Neuronal stem cell (in vitro differentiated cells): ENCODE results near the gene CROCC.

Experiments used
- DNase-seq: peaks from one replicate; pipeline ENCODE4 v3.0.0-alpha.2; 2013; ENCODE audit warnings: low spot score
- H2AFZ ChIP-seq: one replicate; pipeline ENCODE4 v1.6.1; 2013; ENCODE audit warnings: mild to moderate bottlenecking, low read length, inconsistent platforms
- H2AK5ac ChIP-seq: 2 replicates; pipeline ENCODE4 v1.6.1; 2013; ENCODE audit warnings: low read depth, mild to moderate bottlenecking, inconsistent platforms, low read length, moderate library complexity, mixed read lengths
- H2BK120ac ChIP-seq: 2 replicates; pipeline ENCODE4 v1.6.1; 2013; ENCODE audit warnings: low read depth, mild to moderate bottlenecking, inconsistent platforms, low read length, moderate library complexity, mixed read lengths
- H2BK12ac ChIP-seq: one replicate; pipeline ENCODE4 v1.6.1; 2013; ENCODE audit warnings: low read length, inconsistent platforms
- H2BK15ac ChIP-seq: 2 replicates; pipeline ENCODE4 v1.6.1; 2013; ENCODE audit warnings: mild to moderate bottlenecking, low read length, inconsistent platforms, mixed read lengths
- H2BK5ac ChIP-seq: one replicate; pipeline ENCODE4 v1.6.1; 2013; ENCODE audit warnings: inconsistent platforms, mild to moderate bottlenecking, low read length, moderate library complexity
- H3K14ac ChIP-seq: one replicate; pipeline ENCODE4 v1.6.1; 2013; ENCODE audit warnings: low read length, inconsistent platforms
- H3K18ac ChIP-seq: 2 replicates; pipeline ENCODE4 v1.6.1; 2013; ENCODE audit warnings: low read length, inconsistent platforms
- H3K23ac ChIP-seq: 2 replicates; pipeline ENCODE4 v1.6.1; 2013; ENCODE audit warnings: low read depth, mild to moderate bottlenecking, mixed read lengths, low read length, inconsistent platforms; ENCODE audit not compliant: poor library complexity
- H3K27ac ChIP-seq: replicated peaks from 3 replicates; pipeline ENCODE4 v1.5.1; 2013; ENCODE audit warnings: low read length, inconsistent platforms
- H3K27me3 ChIP-seq, 3 experiments: 2 replicates each; pipeline ENCODE4 v1.6.1; 2013; ENCODE audit warnings: low read length in 3 of 3, mild to moderate bottlenecking in 2 of 3, inconsistent platforms in 1 of 3, low read depth in 1 of 3, mixed read lengths in 1 of 3, moderate library complexity in 1 of 3; ENCODE audit not compliant: control insufficient read depth in 3 of 3, insufficient read depth in 3 of 3
- H3K36me3 ChIP-seq, 2 donors: replicated peaks in 1 of 2; 2 replicates each; pipeline ENCODE4 v1.6.1; 2013; ENCODE audit warnings: low read length in 2 of 2; ENCODE audit not compliant: control insufficient read depth in 2 of 2, insufficient read depth in 2 of 2
- H3K4ac ChIP-seq: 2 replicates; pipeline ENCODE4 v1.6.1; 2013; ENCODE audit warnings: inconsistent platforms, mild to moderate bottlenecking, low read length, moderate library complexity
- H3K4me1 ChIP-seq, 2 donors: 1 replicate in 1 of 2; 2 replicates in 1 of 2; pipeline ENCODE4 v1.6.1; 2013; ENCODE audit warnings: low read length in 2 of 2, low read depth in 1 of 2; ENCODE audit not compliant: control insufficient read depth in 2 of 2, insufficient read depth in 1 of 2
- H3K4me2 ChIP-seq: one replicate; pipeline ENCODE4 v1.6.1; 2013; ENCODE audit warnings: mild to moderate bottlenecking, low read length, inconsistent platforms; ENCODE audit not compliant: insufficient read depth, poor library complexity, severe bottlenecking
- H3K4me3 ChIP-seq, 2 donors: 2 replicates each; pipeline ENCODE4 v1.5.1; 2013; ENCODE audit warnings: low read length in 2 of 2, mild to moderate bottlenecking in 2 of 2, inconsistent platforms in 1 of 2, moderate library complexity in 1 of 2
- H3K79me1 ChIP-seq: one replicate; pipeline ENCODE4 v1.6.1; 2013; ENCODE audit warnings: low read depth, mild to moderate bottlenecking, inconsistent platforms, low read length, moderate library complexity
- H3K9ac ChIP-seq: one replicate; pipeline ENCODE4 v1.6.1; 2013; ENCODE audit warnings: mild to moderate bottlenecking, low read depth, low read length, inconsistent platforms; ENCODE audit not compliant: poor library complexity
- H3K9me3 ChIP-seq, 2 donors: replicated peaks in 1 of 2; 2 replicates each; pipeline versions ENCODE3 to v1.6.1; 2013; ENCODE audit warnings: low read length in 2 of 2, mild to moderate bottlenecking in 2 of 2, inconsistent platforms in 1 of 2, low read depth in 1 of 2, mixed read lengths in 1 of 2, moderate library complexity in 1 of 2; ENCODE audit not compliant: control insufficient read depth in 2 of 2, insufficient read depth in 1 of 2
- H4K8ac ChIP-seq: one replicate; pipeline ENCODE4 v1.6.1; 2013; ENCODE audit warnings: low read depth, mild to moderate bottlenecking, inconsistent platforms, low read length, moderate library complexity
- H4K91ac ChIP-seq: one replicate; pipeline ENCODE4 v1.6.1; 2013; ENCODE audit warnings: low read length, low read depth, mild to moderate bottlenecking, inconsistent platforms; ENCODE audit not compliant: poor library complexity
- WGBS, 2 donors: extraction: QIAGEN DNeasy Blood & Tissue Kit; methylation state at CpG; one replicate each; pipeline ENCODE4 v1.1.7; 2013; ENCODE audit warnings: missing lambda C conversion rate in 2 of 2, mixed read lengths in 1 of 2; ENCODE audit not compliant: insufficient read length in 2 of 2, insufficient replicate concordance in 1 of 2; ENCODE audit errors: extremely low coverage in 2 of 2; 5-methylcytosine and 5-hydroxymethylcytosine counted together

The CROCC gene

GRCh38 chr1:16903458-16903796 is 18.3 kb upstream of the CROCC start:
- Histone ChIP-seq H4K91ac (no peak overlapping the region), H3K4me3 (no peak overlapping the region), H2AFZ (peak overlapping the region; percentile 59), H2BK120ac (no peak overlapping the region), H3K14ac (no peak overlapping the region), H3K79me1 (no peaks in the 10 kb centered on the region), H3K36me3 (no peaks in the 10 kb centered on the region), H3K4ac (no peak overlapping the region), H3K18ac (no peak overlapping the region), H3K9ac (no peak overlapping the region), H3K27ac (peak overlapping the region; percentile 16), H3K4me2 (no peak overlapping the region), H3K23ac (no peak overlapping the region), H4K8ac (no peak overlapping the region), H3K9me3 (peaks cover 5 to 8% of the 10 kb centered on the region in 2 donors), H2AK5ac (no peak overlapping the region), H3K27me3 (no peaks in the 10 kb centered on the region), H2BK15ac (no peak overlapping the region), H3K4me1 (peaks cover 1 to 7% of the 10 kb centered on the region in 2 donors), H2BK12ac (no peak overlapping the region), H2BK5ac (no peak overlapping the region)
- no peak for DNase-seq

- Histone ChIP-seq H2AK5ac (no peak overlapping the region), H2BK120ac (no peak overlapping the region), H2BK5ac (peak overlapping the region; percentile 100), H2BK12ac (no peak overlapping the region), H4K91ac (peak overlapping the region; percentile 100), H3K27me3 (no peaks in the 10 kb centered on the region), H3K18ac (peak overlapping the region; percentile 100), H3K4ac (no peak overlapping the region), H3K79me1 (no peaks in the 10 kb centered on the region), H3K36me3 (no peaks in the 10 kb centered on the region), H3K27ac (peak overlapping the region; percentile 99), H2BK15ac (no peak overlapping the region), H3K14ac (no peak overlapping the region), H3K9me3 (peaks cover 5 to 8% of the 10 kb centered on the region in 2 donors), H3K4me3 (peak overlapping the region; percentile 47 to 71), H3K23ac (peak overlapping the region; percentile 78), H4K8ac (peak overlapping the region; percentile 92), H3K4me2 (peak overlapping the region; percentile 67), H3K4me1 (peaks cover 1 to 7% of the 10 kb centered on the region in 2 donors), H2AFZ (peak overlapping the region; percentile 82), H3K9ac (peak overlapping the region; percentile 98)
- DNase-seq, result peak; percentile 93
- no CpG with 5 or more reads among the region's 27 CpGs for WGBS, 2 donors
Measured at GRCh38 chr1:16904560-16905109, 17.1 kb upstream of the CROCC start.

GRCh38 chr1:16905110-16905867 is 16.4 kb upstream of the CROCC start:
- peak; percentile 62 for DNase-seq
- Histone ChIP-seq H3K9ac (peak overlapping the region; percentile 98), H4K8ac (peak overlapping the region; percentile 92)

DNA sequence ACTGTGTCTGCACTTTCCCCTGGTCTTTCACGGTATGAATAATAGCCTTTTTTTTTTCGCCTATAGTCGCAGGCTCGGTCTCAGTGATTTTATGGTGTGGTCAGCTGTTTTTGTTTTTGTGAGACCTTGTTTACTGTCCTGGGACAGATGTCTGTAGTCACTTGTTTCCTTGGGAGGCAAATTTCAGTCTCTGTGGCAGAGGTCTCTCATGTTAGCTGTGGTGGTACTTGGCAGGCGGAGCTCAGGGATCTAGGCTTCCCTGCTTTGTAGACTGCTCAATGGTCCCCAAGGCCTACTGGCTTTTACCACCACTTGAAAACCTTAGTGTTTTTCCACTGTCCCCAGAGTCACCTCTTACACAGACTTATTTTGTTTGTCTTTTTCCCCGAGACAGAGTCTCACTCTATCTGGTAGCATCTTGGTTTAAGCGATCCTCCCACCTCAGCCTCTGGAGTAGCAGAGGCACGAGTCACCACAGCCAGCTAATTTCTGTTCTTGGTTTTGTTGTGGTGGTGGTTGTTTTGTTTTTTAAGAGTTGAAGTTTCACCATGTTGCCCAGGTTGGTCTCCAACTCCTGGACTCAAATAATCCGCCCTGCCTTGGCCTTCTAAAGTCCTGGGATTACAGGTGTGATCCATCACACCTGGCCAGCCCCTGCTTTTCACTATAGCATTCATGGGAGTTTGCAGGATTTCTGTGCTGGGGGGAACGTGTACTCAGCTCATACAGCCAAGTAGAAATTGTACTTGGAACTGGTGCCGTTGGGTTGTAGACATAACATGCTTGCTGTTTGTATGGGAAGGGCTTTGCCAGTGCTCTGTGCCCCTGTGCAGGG is 15.6 kb upstream of the CROCC start:
- Histone ChIP-seq H3K9ac (no peak overlapping the region), H3K23ac (no peak overlapping the region), H3K79me1 (no peaks in the 10 kb centered on the region), H3K27ac (peak overlapping the region; percentile 88), H3K27me3 (no peaks in the 10 kb centered on the region), H3K36me3 (no peaks in the 10 kb centered on the region), H3K18ac (no peak overlapping the region), H3K4me3 (no peak overlapping the region), H4K91ac (no peak overlapping the region), H3K4me1 (peaks cover 1 to 7% of the 10 kb centered on the region in 2 donors), H2AFZ (peak overlapping the region; percentile 60), H2BK120ac (no peak overlapping the region), H3K4ac (no peak overlapping the region), H4K8ac (no peak overlapping the region), H2BK15ac (no peak overlapping the region), H2BK5ac (no peak overlapping the region), H3K9me3 (peaks cover 5 to 8% of the 10 kb centered on the region in 2 donors), H2AK5ac (no peak overlapping the region), H3K4me2 (no peak overlapping the region), H2BK12ac (no peak overlapping the region), H3K14ac (no peak overlapping the region)
- DNase-seq, result no peak
- WGBS, 2 donors, result no CpG with 5 or more reads among the region's 11 CpGs

More at GRCh38 chr1:16905110-16905867, 16.4 kb upstream of the CROCC start:
- H3K4me2 ChIP-seq, result peak overlapping the region; percentile 64
- H3K4me1 ChIP-seq, result peaks cover 1 to 7% of the 10 kb centered on the region in 2 donors
- peak overlapping the region; percentile 99 for H3K27ac ChIP-seq
- peak overlapping the region; percentile 100 for H3K18ac ChIP-seq
- no peak overlapping the region for H2BK120ac ChIP-seq
- H3K23ac ChIP-seq, result peak overlapping the region; percentile 78
- H3K4me3 ChIP-seq, result peak overlapping the region; percentile 47 to 71
- H3K36me3 ChIP-seq, result no peaks in the 10 kb centered on the region
- H3K14ac ChIP-seq, result no peak overlapping the region
- H3K4ac ChIP-seq, result no peak overlapping the region
- no peak overlapping the region for H2BK15ac ChIP-seq
- H2BK5ac ChIP-seq, result peak overlapping the region; percentile 100
- peak overlapping the region; percentile 100 for H4K91ac ChIP-seq
- peak overlapping the region; percentile 82 for H2AFZ ChIP-seq
- H2BK12ac ChIP-seq, result no peak overlapping the region
- H3K27me3 ChIP-seq, result no peaks in the 10 kb centered on the region
- no CpG with 5 or more reads among the region's 12 CpGs for WGBS, 2 donors
- H3K79me1 ChIP-seq, result no peaks in the 10 kb centered on the region
- H2AK5ac ChIP-seq, result no peak overlapping the region
- peaks cover 5 to 8% of the 10 kb centered on the region in 2 donors for H3K9me3 ChIP-seq
